Caco-2 (cell line): Measurements from ENCODE around the gene SBF2. TPM values are rescaled to one million over a fixed set of nuclear protein-coding genes. Genes with fewer than 3 reads are reported as not detected.
A peak's percentile ranks its signal among the peaks of the same experiment; 100 is the strongest.

Source experiments
- BruUV-seq: library from RNA; stranded (reverse); fragments of 400-500 nt; replicated peaks from 2 replicates; lab custom pipeline; 2021; lab: Mats Ljungman, UMichigan
- CTCF ChIA-PET: fragments of 300-600 bp; sonication (Branson Sonifier 250); formaldehyde crosslinking; loops from one replicate; lab custom pipeline; 2022; ENCODE audit warnings: antibody characterized with exemption; lab: Charles Lee
- POLR2A ChIA-PET: fragments of 300-600 bp; sonication (Branson Sonifier 250); formaldehyde crosslinking; loops from one replicate; lab custom pipeline; 2022; ENCODE audit warnings: antibody characterized with exemption; lab: Charles Lee
- DNase-seq, 2 experiments: peaks; one replicate each; pipeline versions ENCODE4 v3.0.0 to v3.0.0-alpha.2; 2020 to 2022
- H3K27me3 ChIP-seq: replicated peaks from 2 replicates; pipeline ENCODE4 v1.6.0; 2011; ENCODE audit warnings: low read length; ENCODE audit not compliant: control insufficient read depth, insufficient read depth
- H3K36me3 ChIP-seq: 2 replicates; pipeline ENCODE4 v1.5.1; 2011; ENCODE audit warnings: low read length; ENCODE audit not compliant: control insufficient read depth, insufficient read depth
- H3K4me1 ChIP-seq: fragments of 250-450 bp; sonication (Bioruptor Pico); 2 replicates; pipeline ENCODE4 v1.5.1; 2020; ENCODE audit warnings: mild to moderate bottlenecking
- H3K4me3 ChIP-seq: 2 replicates; pipeline ENCODE4 v1.5.1; 2011; ENCODE audit warnings: low read depth, mild to moderate bottlenecking, control low read depth, low read length
- H3K9me3 ChIP-seq: fragments of 250-450 bp; sonication (Bioruptor Pico); 2 replicates; pipeline ENCODE4 v1.5.1; 2020; ENCODE audit warnings: mild to moderate bottlenecking, moderate library complexity
- H3K27ac Mint-ChIP-seq: one replicate; pipeline ENCODE4 v1.8.0; 2022; ENCODE audit warnings: mixed read lengths; ENCODE audit not compliant: unreplicated experiment
- H3K27me3 Mint-ChIP-seq: one replicate; pipeline ENCODE4 v1.8.0; 2022; ENCODE audit warnings: mixed read lengths; ENCODE audit not compliant: insufficient read depth, unreplicated experiment
- H3K36me3 Mint-ChIP-seq: one replicate; pipeline ENCODE4 v1.8.0; 2022; ENCODE audit warnings: mild to moderate bottlenecking, mixed read lengths; ENCODE audit not compliant: insufficient read depth, unreplicated experiment
- H3K4me1 Mint-ChIP-seq: one replicate; pipeline ENCODE4 v1.8.0; 2022; ENCODE audit warnings: low read depth, mixed read lengths; ENCODE audit not compliant: unreplicated experiment
- H3K4me3 Mint-ChIP-seq: one replicate; pipeline ENCODE4 v1.8.0; 2022; ENCODE audit warnings: mild to moderate bottlenecking, moderate library complexity, mixed read lengths; ENCODE audit not compliant: unreplicated experiment
- H3K9me3 Mint-ChIP-seq: one replicate; pipeline ENCODE4 v1.8.0; 2022; ENCODE audit warnings: mixed read lengths; ENCODE audit not compliant: unreplicated experiment
- intact Hi-C: fragments of 100-400 bp; cut with micrococcal nuclease; formaldehyde crosslinking; loops from one replicate; pipeline ENCODE4 v1.10.0; 2022; ENCODE audit not compliant: unreplicated experiment
- total RNA-seq: library from RNA; stranded (reverse); gene quantifications from 2 replicates; pipeline ENCODE4 v1.2.3, GENCODE V29; 2022
- TF ChIP-seq, protein P1 (sequence below), 2 experiments: fragments of 200-600 bp in 1 of 2; IDR thresholded peaks; 1 replicate in 1 of 2; 2 replicates in 1 of 2; pipeline versions ENCODE4 v1.5.1 to v1.8.0; 2011 to 2022; ENCODE audit warnings: antibody characterized with exemption in 1 of 2, control low read depth in 1 of 2, inconsistent platforms in 1 of 2, low read depth in 1 of 2, low read length in 1 of 2, mild to moderate bottlenecking in 1 of 2, moderate library complexity in 1 of 2; ENCODE audit not compliant: insufficient read depth in 1 of 2, severe bottlenecking in 1 of 2, unreplicated experiment in 1 of 2

Gene SBF2
- total RNA-seq, 1 experiment from 2014 or later: 72.2 TPM

GRCh38 chr11:10067629-10068300 is 226.3 kb downstream of the SBF2 start:
- POLR2A ChIA-PET: no interaction called here
- no peak overlapping the region for H3K4me3 ChIP-seq

DNA sequence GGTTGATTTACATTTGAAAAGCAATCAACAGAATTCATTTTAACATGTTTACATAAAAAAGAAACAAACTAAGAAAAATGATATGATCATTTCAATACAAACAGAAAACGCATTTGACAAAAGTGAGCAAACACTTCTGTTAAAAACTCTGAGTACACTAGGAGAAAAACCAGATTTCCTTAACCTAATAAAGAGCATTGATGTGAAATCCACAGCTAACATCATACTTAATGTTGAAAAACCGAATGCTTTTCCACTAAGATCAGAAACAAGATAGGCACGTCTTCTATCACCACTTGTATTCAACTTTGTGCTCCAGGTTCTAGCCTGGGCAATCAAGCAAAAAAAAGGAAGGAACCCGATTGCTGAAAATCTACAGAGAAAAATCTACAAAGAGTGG is 227.6 kb downstream of the SBF2 start:
- Mint-ChIP-seq H3K27ac (peak overlapping the region; percentile 10), H3K4me3 (no peak overlapping the region), H3K4me1 (peaks cover 18% of the 10 kb centered on the region), H3K9me3 (peaks cover 20% of the 10 kb centered on the region), H3K36me3 (no peaks in the 10 kb centered on the region), H3K27me3 (no peaks in the 10 kb centered on the region)
- no TSS peak for BruUV-seq
- intact Hi-C loops: no loop called here
- no peak overlapping the region for H3K4me3 ChIP-seq
- H3K27me3 ChIP-seq: no peaks in the 10 kb centered on the region
- no peak for DNase-seq
- ChIA-PET CTCF (no interaction called here), POLR2A (no interaction called here)
- H3K36me3 ChIP-seq: no peaks in the 10 kb centered on the region
- TF ChIP-seq, protein P1, sequence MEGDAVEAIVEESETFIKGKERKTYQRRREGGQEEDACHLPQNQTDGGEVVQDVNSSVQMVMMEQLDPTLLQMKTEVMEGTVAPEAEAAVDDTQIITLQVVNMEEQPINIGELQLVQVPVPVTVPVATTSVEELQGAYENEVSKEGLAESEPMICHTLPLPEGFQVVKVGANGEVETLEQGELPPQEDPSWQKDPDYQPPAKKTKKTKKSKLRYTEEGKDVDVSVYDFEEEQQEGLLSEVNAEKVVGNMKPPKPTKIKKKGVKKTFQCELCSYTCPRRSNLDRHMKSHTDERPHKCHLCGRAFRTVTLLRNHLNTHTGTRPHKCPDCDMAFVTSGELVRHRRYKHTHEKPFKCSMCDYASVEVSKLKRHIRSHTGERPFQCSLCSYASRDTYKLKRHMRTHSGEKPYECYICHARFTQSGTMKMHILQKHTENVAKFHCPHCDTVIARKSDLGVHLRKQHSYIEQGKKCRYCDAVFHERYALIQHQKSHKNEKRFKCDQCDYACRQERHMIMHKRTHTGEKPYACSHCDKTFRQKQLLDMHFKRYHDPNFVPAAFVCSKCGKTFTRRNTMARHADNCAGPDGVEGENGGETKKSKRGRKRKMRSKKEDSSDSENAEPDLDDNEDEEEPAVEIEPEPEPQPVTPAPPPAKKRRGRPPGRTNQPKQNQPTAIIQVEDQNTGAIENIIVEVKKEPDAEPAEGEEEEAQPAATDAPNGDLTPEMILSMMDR (IDR thresholded peaks at IDR 0.05; ENCODE audit: insufficient read depth in 1 of 2, low read depth in 1 of 2, low read length in 1 of 2, severe bottlenecking in 1 of 2, unreplicated experiment in 1 of 2): no peak
- H3K9me3 ChIP-seq: no peaks in the 10 kb centered on the region
- H3K4me1 ChIP-seq: no peaks in the 10 kb centered on the region

More at GRCh38 chr11:10067629-10068300, 226.3 kb downstream of the SBF2 start:
- Mint-ChIP-seq H3K4me3 (no peak overlapping the region), H3K9me3 (peaks cover 8% of the 10 kb centered on the region), H3K4me1 (peaks cover 18% of the 10 kb centered on the region), H3K27me3 (no peaks in the 10 kb centered on the region), H3K27ac (no peak overlapping the region), H3K36me3 (no peaks in the 10 kb centered on the region)
- no peaks in the 10 kb centered on the region for H3K36me3 ChIP-seq
- H3K27me3 ChIP-seq: no peaks in the 10 kb centered on the region
- TF ChIP-seq, protein P1 (IDR thresholded peaks at IDR 0.05; ENCODE audit: insufficient read depth in 1 of 2, low read depth in 1 of 2, low read length in 1 of 2, severe bottlenecking in 1 of 2, unreplicated experiment in 1 of 2): no peak
- no peaks in the 10 kb centered on the region for H3K4me1 ChIP-seq
- intact Hi-C loops: no loop called here
- DNase-seq: no peak
- CTCF ChIA-PET: no interaction called here
- H3K9me3 ChIP-seq: no peaks in the 10 kb centered on the region
- BruUV-seq: no TSS peak

- CTCF ChIA-PET: no interaction called here
- intact Hi-C loops: no loop called here
- POLR2A ChIA-PET: no interaction called here
Observed at GRCh38 chr11:10064828-10065227, 229.2 kb downstream of the SBF2 start.

More at GRCh38 chr11:10064828-10065227, 229.2 kb downstream of the SBF2 start:
- Mint-ChIP-seq H3K36me3 (no peaks in the 10 kb centered on the region), H3K27ac (no peak overlapping the region), H3K4me1 (peaks cover 18% of the 10 kb centered on the region), H3K4me3 (no peak overlapping the region), H3K27me3 (no peaks in the 10 kb centered on the region), H3K9me3 (peaks cover 22% of the 10 kb centered on the region)
- Histone ChIP-seq H3K27me3 (no peaks in the 10 kb centered on the region), H3K36me3 (no peaks in the 10 kb centered on the region), H3K9me3 (no peaks in the 10 kb centered on the region), H3K4me1 (no peaks in the 10 kb centered on the region), H3K4me3 (no peak overlapping the region)
- TF ChIP-seq, protein P1 (IDR thresholded peaks at IDR 0.05; ENCODE audit: insufficient read depth in 1 of 2, low read depth in 1 of 2, low read length in 1 of 2, severe bottlenecking in 1 of 2, unreplicated experiment in 1 of 2): no peak
- DNase-seq: no peak
- no TSS peak for BruUV-seq
